MM.1S (cell line): ENCODE measurements around the gene FBXO8.

ENCODE experiments used
- DNase-seq: peaks from one replicate; pipeline ENCODE4 v3.0.0-alpha.2; 2015
- H2AFZ ChIP-seq: fragments of 300-600 bp; sonication (generic); 2 replicates; pipeline ENCODE4 v1.6.0; 2016; ENCODE audit warnings: antibody characterized with exemption, low read length
- H3F3A ChIP-seq: fragments of 300-600 bp; sonication (generic); 2 replicates; pipeline ENCODE4 v1.6.1; 2016; ENCODE audit warnings: mild to moderate bottlenecking, antibody characterized with exemption, low read length, moderate library complexity, mixed read lengths; ENCODE audit not compliant: insufficient read depth
- H3K27ac ChIP-seq: fragments of 300-600 bp; sonication (generic); 2 replicates; pipeline ENCODE4 v1.5.1; 2016; ENCODE audit warnings: mild to moderate bottlenecking, low read length
- H3K27me3 ChIP-seq: fragments of 300-600 bp; sonication (generic); replicated peaks from 2 replicates; pipeline ENCODE4 v1.6.0; 2016; ENCODE audit warnings: low read length; ENCODE audit not compliant: insufficient read depth
- H3K36me3 ChIP-seq: fragments of 300-600 bp; sonication (generic); replicated peaks from 2 replicates; pipeline ENCODE4 v1.6.1; 2016; ENCODE audit warnings: mild to moderate bottlenecking, low read length, mixed read lengths; ENCODE audit not compliant: insufficient read depth
- H3K4me1 ChIP-seq: fragments of 300-600 bp; sonication (generic); 2 replicates; pipeline ENCODE4 v1.6.1; 2016; ENCODE audit warnings: low read length, mixed read lengths
- H3K4me2 ChIP-seq: fragments of 300-600 bp; sonication (generic); 2 replicates; pipeline ENCODE4 v1.6.0; 2016; ENCODE audit warnings: low read depth, low read length
- H3K4me3 ChIP-seq: fragments of 300-600 bp; sonication (generic); 2 replicates; pipeline ENCODE4 v1.5.1; 2016; ENCODE audit warnings: low read length, mixed read lengths
- H3K79me2 ChIP-seq: fragments of 300-600 bp; sonication (generic); 2 replicates; pipeline ENCODE4 v1.6.1; 2016; ENCODE audit warnings: mixed run types, low read length, mixed read lengths
- H3K9ac ChIP-seq: fragments of 300-600 bp; sonication (generic); 2 replicates; pipeline ENCODE4 v1.6.1; 2016; ENCODE audit warnings: low read length, mixed read lengths
- H3K9me2 ChIP-seq: fragments of 300-600 bp; sonication (generic); replicated peaks from 2 replicates; pipeline ENCODE4 v1.6.1; 2016; ENCODE audit warnings: mild to moderate bottlenecking, low read length, mixed read lengths; ENCODE audit not compliant: insufficient read depth
- H3K9me3 ChIP-seq: fragments of 300-600 bp; sonication (generic); replicated peaks from 2 replicates; pipeline ENCODE4 v1.6.1; 2016; ENCODE audit warnings: mild to moderate bottlenecking, low read length, mixed read lengths; ENCODE audit not compliant: insufficient read depth
- H4K20me1 ChIP-seq: fragments of 300-600 bp; sonication (generic); 2 replicates; pipeline ENCODE4 v1.6.1; 2016; ENCODE audit warnings: mild to moderate bottlenecking, low read length, moderate library complexity, mixed read lengths; ENCODE audit not compliant: insufficient read depth
- CTCF ChIP-seq: fragments of 300-600 bp; sonication (generic); IDR thresholded peaks from 2 replicates; pipeline ENCODE4 v1.5.1; 2016; ENCODE audit warnings: antibody characterized with exemption, low read length, mixed read lengths
- EZH2 ChIP-seq: fragments of 300-600 bp; sonication (generic); optimal IDR thresholded peaks from 2 replicates; pipeline ENCODE3; 2017; ENCODE audit warnings: low read depth, mild to moderate bottlenecking, antibody characterized with exemption, low read length, mixed read lengths
- EZH2phosphoT487 ChIP-seq: fragments of 300-600 bp; sonication (generic); IDR thresholded peaks from 2 replicates; pipeline ENCODE4 v1.6.1; 2018; ENCODE audit warnings: antibody characterized with exemption, low read length

The FBXO8 gene

GRCh38 chr4:174279433-174280155 lies 3.9 kb downstream of the FBXO8 start:
- Histone ChIP-seq H4K20me1 (no peaks in the 10 kb centered on the region), H3K4me3 (no peak overlapping the region), H3K9me2 (no peaks in the 10 kb centered on the region), H3K4me1 (peaks cover 7% of the 10 kb centered on the region; the same call in 1 of the 2 replicates), H3K27me3 (no peaks in the 10 kb centered on the region), H3K36me3 (no peaks in the 10 kb centered on the region), H3K4me2 (no peak overlapping the region), H3K9ac (no peak overlapping the region), H3F3A (peaks cover 8% of the 10 kb centered on the region; the same call in 1 of the 2 replicates), H3K9me3 (no peaks in the 10 kb centered on the region), H3K79me2 (peaks cover 80% of the 10 kb centered on the region), H3K27ac (no peak overlapping the region), H2AFZ (no peak overlapping the region)
- DNase-seq = no peak
- no peak for TF ChIP-seq EZH2
- no peak for TF ChIP-seq CTCF

- H3K79me2 ChIP-seq = peaks cover 86% of the 10 kb centered on the region
- DNase-seq = no peak
- TF ChIP-seq EZH2phosphoT487 (no peak), CTCF (no peak), EZH2 (no peak)
Observed at GRCh38 chr4:174278467-174278866, 5.0 kb downstream of the FBXO8 start.

GRCh38 chr4:174277433-174277832 lies 6.0 kb downstream of the FBXO8 start:
- Histone ChIP-seq H2AFZ (no peak overlapping the region), H3K9ac (no peak overlapping the region), H3K9me2 (no peaks in the 10 kb centered on the region), H3F3A (no peaks in the 10 kb centered on the region), H3K4me1 (0 out of 2 replicates have a peak, but pooled peaks cover 6% of the 10 kb centered on the region), H3K27ac (no peak overlapping the region), H3K79me2 (peaks cover 91% of the 10 kb centered on the region), H3K4me3 (no peak overlapping the region), H4K20me1 (0 out of 2 replicates have a peak, but pooled peaks cover 3% of the 10 kb centered on the region), H3K36me3 (no peaks in the 10 kb centered on the region), H3K27me3 (no peaks in the 10 kb centered on the region), H3K9me3 (no peaks in the 10 kb centered on the region), H3K4me2 (no peak overlapping the region)
- TF ChIP-seq EZH2phosphoT487 (no peak), CTCF (no peak), EZH2 (no peak)
- DNase-seq = no peak

More at GRCh38 chr4:174278467-174278866, 5.0 kb downstream of the FBXO8 start:
- H3K4me3 ChIP-seq = no peak overlapping the region
- H4K20me1 ChIP-seq = 0 out of 2 replicates have a peak, but pooled peaks cover 3% of the 10 kb centered on the region
- no peak overlapping the region for H3K4me2 ChIP-seq
- peaks cover 8% of the 10 kb centered on the region; the same call in 1 of the 2 replicates for H3F3A ChIP-seq
- H3K36me3 ChIP-seq = no peaks in the 10 kb centered on the region
- H3K27me3 ChIP-seq = no peaks in the 10 kb centered on the region
- no peak overlapping the region for H3K9ac ChIP-seq
- H2AFZ ChIP-seq = no peak overlapping the region
- no peaks in the 10 kb centered on the region for H3K9me3 ChIP-seq
- H3K27ac ChIP-seq = no peak overlapping the region
- 0 out of 2 replicates have a peak, but pooled peaks cover 6% of the 10 kb centered on the region for H3K4me1 ChIP-seq
- H3K9me2 ChIP-seq = no peaks in the 10 kb centered on the region
